Parathyroid adenoma (tissue), 2 donors: ENCODE data around the gene CECR2.

Source experiments
- H2AFZ ChIP-seq: fragments of 300-600 bp; sonication (generic); one replicate; pipeline ENCODE4 v1.7.0; 2017; ENCODE audit warnings: antibody characterized with exemption, mild to moderate bottlenecking
- H3K27ac ChIP-seq: fragments of 300-600 bp; sonication (generic); one replicate; pipeline ENCODE4 v1.7.0; 2017
- H3K27me3 ChIP-seq: fragments of 300-600 bp; sonication (generic); one replicate; pipeline ENCODE4 v1.7.0; 2017; ENCODE audit warnings: low read length; ENCODE audit not compliant: control insufficient read depth, insufficient read depth
- H3K36me3 ChIP-seq: fragments of 300-600 bp; sonication (generic); one replicate; pipeline ENCODE4 v1.7.0; 2017; ENCODE audit warnings: low read length; ENCODE audit not compliant: control insufficient read depth, insufficient read depth
- H3K4me1 ChIP-seq: fragments of 300-600 bp; sonication (generic); one replicate; pipeline ENCODE4 v1.7.0; 2017; ENCODE audit warnings: control low read depth
- H3K4me2 ChIP-seq: fragments of 300-600 bp; sonication (generic); one replicate; pipeline ENCODE4 v1.7.0; 2017; ENCODE audit warnings: low read length
- H3K4me3 ChIP-seq: fragments of 300-600 bp; sonication (generic); one replicate; pipeline ENCODE4 v1.7.0; 2017; ENCODE audit warnings: low read depth, low read length
- H3K79me2 ChIP-seq: fragments of 300-600 bp; sonication (generic); one replicate; pipeline ENCODE4 v1.7.0; 2017; ENCODE audit warnings: control low read depth
- H3K9ac ChIP-seq: fragments of 300-600 bp; sonication (generic); one replicate; pipeline ENCODE4 v1.7.0; 2017; ENCODE audit warnings: mild to moderate bottlenecking
- H3K9me3 ChIP-seq: fragments of 300-600 bp; sonication (generic); one replicate; pipeline ENCODE4 v1.7.0; 2017; ENCODE audit warnings: low read length; ENCODE audit not compliant: control insufficient read depth
- TF ChIP-seq, protein P1 (sequence below): fragments of 300-600 bp; sonication (generic); IDR thresholded peaks from one replicate; pipeline ENCODE4 v1.7.0; 2017; ENCODE audit warnings: antibody characterized with exemption, mild to moderate bottlenecking
- donor health status: primary hyperparathyroidism.

The CECR2 gene

DNA sequence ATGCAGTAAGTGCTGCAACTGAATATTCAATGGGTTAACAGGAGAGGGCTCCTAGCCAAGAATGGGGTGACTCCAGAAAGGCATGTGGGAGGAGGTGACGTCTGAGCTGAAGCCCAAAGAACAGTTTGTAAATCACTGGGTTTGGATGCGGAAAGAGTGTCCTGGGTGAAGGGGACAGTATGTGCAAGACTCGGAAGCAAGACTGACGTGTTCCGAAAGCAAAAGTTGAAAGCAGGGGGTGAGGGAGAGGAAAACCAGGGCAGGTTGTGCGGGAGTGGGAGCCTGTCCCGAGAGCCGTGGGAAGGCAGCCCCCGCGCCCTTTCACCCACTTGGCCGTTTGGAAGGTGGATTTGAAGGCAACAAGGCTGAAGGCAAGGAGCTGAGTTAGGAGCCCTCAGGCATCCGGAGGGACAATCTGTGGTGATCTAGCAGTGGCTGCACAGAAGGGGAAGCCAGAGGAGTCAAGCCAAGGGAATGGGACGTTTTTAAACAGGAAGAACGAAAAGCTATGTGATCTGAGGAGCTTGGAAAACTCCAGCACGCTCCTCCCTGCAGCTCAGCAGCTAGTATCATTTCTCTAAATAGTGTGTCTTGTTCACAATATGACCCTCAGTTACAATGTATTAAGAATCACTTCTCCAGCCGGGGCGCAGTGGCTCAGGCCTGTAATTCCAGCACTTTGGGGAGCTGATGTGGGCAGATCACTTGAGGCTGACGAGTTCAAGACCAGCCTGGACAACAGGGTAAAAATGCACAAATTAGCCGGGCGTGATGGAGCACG lies 201.8 kb downstream of the CECR2 start:
- no peak overlapping the region for H3K9ac ChIP-seq
- H3K4me1 ChIP-seq: peaks cover 2% of the 10 kb centered on the region
- H3K36me3 ChIP-seq: no peaks in the 10 kb centered on the region
- peak overlapping the region; percentile 66 for H2AFZ ChIP-seq
- no peaks in the 10 kb centered on the region for H3K79me2 ChIP-seq
- H3K9me3 ChIP-seq: no peaks in the 10 kb centered on the region
- H3K4me2 ChIP-seq: peak overlapping the region; percentile 65
- H3K4me3 ChIP-seq: peak overlapping the region; percentile 15
- H3K27me3 ChIP-seq: no peaks in the 10 kb centered on the region
- H3K27ac ChIP-seq: peak overlapping the region; percentile 62
- TF ChIP-seq, protein P1, sequence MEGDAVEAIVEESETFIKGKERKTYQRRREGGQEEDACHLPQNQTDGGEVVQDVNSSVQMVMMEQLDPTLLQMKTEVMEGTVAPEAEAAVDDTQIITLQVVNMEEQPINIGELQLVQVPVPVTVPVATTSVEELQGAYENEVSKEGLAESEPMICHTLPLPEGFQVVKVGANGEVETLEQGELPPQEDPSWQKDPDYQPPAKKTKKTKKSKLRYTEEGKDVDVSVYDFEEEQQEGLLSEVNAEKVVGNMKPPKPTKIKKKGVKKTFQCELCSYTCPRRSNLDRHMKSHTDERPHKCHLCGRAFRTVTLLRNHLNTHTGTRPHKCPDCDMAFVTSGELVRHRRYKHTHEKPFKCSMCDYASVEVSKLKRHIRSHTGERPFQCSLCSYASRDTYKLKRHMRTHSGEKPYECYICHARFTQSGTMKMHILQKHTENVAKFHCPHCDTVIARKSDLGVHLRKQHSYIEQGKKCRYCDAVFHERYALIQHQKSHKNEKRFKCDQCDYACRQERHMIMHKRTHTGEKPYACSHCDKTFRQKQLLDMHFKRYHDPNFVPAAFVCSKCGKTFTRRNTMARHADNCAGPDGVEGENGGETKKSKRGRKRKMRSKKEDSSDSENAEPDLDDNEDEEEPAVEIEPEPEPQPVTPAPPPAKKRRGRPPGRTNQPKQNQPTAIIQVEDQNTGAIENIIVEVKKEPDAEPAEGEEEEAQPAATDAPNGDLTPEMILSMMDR: no peak

DNA sequence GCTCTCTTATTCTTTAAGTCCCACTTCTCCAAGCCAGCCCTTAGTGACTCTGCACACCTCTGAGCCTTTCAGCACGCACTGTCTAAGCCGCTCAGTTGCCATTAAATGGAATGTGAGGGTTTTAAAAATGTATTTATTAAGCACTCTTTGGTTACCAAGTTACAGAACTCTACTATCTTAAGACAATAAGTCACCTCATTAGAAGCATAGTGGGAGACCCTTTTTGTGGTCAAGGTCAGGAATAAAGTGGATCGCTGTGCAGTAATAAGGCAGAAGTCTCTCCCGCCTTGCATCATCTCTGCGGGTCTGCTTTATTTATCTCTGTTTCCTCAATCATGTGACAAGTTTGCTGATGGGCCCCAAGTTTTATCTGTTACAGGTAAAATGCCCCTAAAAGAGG lies 205.9 kb downstream of the CECR2 start:
- no peak overlapping the region for H3K27ac ChIP-seq

DNA sequence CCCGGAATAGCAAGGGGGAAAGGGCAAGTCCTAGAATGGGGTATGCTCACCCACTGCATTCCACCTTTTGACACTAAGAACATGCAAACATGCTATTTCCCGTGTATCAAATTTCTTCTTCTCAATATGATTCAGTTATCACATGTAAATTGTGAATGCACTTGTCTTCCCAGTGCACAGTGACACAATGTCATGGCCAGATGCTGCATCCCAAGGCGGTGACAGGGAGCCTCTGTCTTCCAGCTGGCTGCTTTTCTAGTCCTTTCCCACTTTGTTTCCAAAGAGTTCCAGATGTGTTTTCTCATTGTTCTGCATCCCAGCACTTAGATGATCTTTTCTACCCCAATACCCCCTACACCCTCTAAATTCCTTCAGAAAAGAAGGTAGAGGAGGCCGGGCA lies 206.4 kb downstream of the CECR2 start:
- Histone ChIP-seq H3K27ac (no peak overlapping the region), H3K4me2 (no peak overlapping the region), H3K4me3 (no peak overlapping the region), H2AFZ (no peak overlapping the region), H3K9ac (no peak overlapping the region), H3K36me3 (no peaks in the 10 kb centered on the region), H3K4me1 (peaks cover 2% of the 10 kb centered on the region), H3K27me3 (no peaks in the 10 kb centered on the region), H3K9me3 (no peaks in the 10 kb centered on the region), H3K79me2 (no peaks in the 10 kb centered on the region)
- TF ChIP-seq, protein P1: no peak

More for the DNA sequence above, 205.9 kb downstream of the CECR2 start:
- TF ChIP-seq, protein P1: no peak
- Histone ChIP-seq H3K4me2 (no peak overlapping the region), H2AFZ (no peak overlapping the region), H3K4me1 (peaks cover 2% of the 10 kb centered on the region), H3K79me2 (no peaks in the 10 kb centered on the region), H3K4me3 (no peak overlapping the region), H3K36me3 (no peaks in the 10 kb centered on the region), H3K9me3 (no peaks in the 10 kb centered on the region), H3K9ac (no peak overlapping the region), H3K27me3 (no peaks in the 10 kb centered on the region)

DNA sequence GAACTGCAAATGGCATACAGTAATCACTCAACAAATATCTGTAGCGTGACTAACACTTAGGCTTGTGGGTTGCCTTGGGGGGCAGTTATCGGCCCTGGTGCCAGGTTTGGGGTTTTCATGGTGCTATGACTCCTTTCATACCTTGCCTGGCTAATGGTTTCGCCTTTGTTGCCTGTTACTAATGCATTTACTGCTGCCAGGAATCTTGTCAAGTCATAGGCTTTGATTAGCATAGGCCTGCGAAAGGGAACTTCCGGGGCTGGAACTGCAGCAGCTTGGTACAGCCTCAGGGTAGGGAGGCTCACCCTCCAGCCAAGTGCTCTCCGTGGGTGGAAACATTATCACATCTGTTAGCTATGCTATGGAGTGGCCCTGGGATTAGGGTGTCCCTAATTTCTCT lies 207.2 kb downstream of the CECR2 start:
- H3K4me2 ChIP-seq: no peak overlapping the region
- no peaks in the 10 kb centered on the region for H3K4me1 ChIP-seq
- no peaks in the 10 kb centered on the region for H3K79me2 ChIP-seq
- H3K36me3 ChIP-seq: no peaks in the 10 kb centered on the region
- H3K27ac ChIP-seq: no peak overlapping the region
- H3K9ac ChIP-seq: no peak overlapping the region
- H3K4me3 ChIP-seq: no peak overlapping the region
- TF ChIP-seq, protein P1: no peak
- no peaks in the 10 kb centered on the region for H3K9me3 ChIP-seq
- no peak overlapping the region for H2AFZ ChIP-seq
- no peaks in the 10 kb centered on the region for H3K27me3 ChIP-seq
